Skeletal muscle tissue (tissue), 4 donors: ENCODE results near the gene PCDH17. TPM values are rescaled to one million over a fixed set of nuclear protein-coding genes. Genes with fewer than 3 reads are reported as not detected.

Experiments used
- H3K27ac ChIP-seq: one replicate; pipeline ENCODE4 v1.7.0; 2013; ENCODE audit warnings: mild to moderate bottlenecking, low read depth, low read length, inconsistent platforms
- H3K27me3 ChIP-seq, 3 donors: one replicate each; pipeline ENCODE4 v1.7.0; 2013; ENCODE audit warnings: low read length in 3 of 3; ENCODE audit not compliant: control insufficient read depth in 3 of 3, insufficient read depth in 3 of 3
- H3K36me3 ChIP-seq, 3 donors: one replicate each; pipeline ENCODE4 v1.7.0; 2013; ENCODE audit warnings: low read length in 3 of 3; ENCODE audit not compliant: control insufficient read depth in 3 of 3, insufficient read depth in 3 of 3
- H3K4me1 ChIP-seq, 3 donors: one replicate each; pipeline ENCODE4 v1.7.0; 2013; ENCODE audit warnings: low read length in 3 of 3, mild to moderate bottlenecking in 3 of 3; ENCODE audit not compliant: control insufficient read depth in 3 of 3, insufficient read depth in 3 of 3
- H3K4me3 ChIP-seq, 3 donors: one replicate each; pipeline ENCODE4 v1.7.0; 2013; ENCODE audit warnings: low read length in 3 of 3
- H3K9ac ChIP-seq, 3 donors: one replicate each; pipeline ENCODE4 v1.7.0; 2013; ENCODE audit warnings: low read length in 3 of 3, mild to moderate bottlenecking in 3 of 3, moderate library complexity in 2 of 3, low read depth in 1 of 3
- H3K9me3 ChIP-seq, 3 donors: one replicate each; pipeline ENCODE4 v1.7.0; 2013; ENCODE audit warnings: low read length in 3 of 3; ENCODE audit not compliant: control insufficient read depth in 3 of 3
- total RNA-seq: library from RNA; depleted of rRNA; stranded (reverse); fragments of >200 nt; gene quantifications from one replicate; pipeline ENCODE4 v1.2.3, GENCODE V29; 2014
- donor health status: Osteomylitis.

PCDH17 gene
- total RNA-seq, 1 donor from 2014 or later, result 5.2 TPM

DNA sequence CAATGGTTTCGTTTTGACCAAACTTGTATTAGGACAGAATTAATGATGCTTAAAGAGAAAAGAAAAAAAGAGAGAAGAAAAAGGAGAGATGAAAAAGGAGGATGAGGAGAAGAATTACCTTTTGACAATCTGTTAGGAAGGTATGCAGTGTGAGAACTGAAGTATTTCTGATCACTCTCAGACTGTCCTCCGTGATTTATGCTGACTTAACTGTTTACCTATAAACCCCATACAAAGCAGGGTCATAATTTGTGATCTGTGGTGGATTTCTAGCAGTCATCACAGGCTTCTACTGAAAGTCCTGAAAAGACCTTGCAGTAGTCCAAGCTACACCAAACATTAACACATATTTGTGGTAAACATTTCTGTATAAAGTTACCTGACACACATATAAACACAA, 93.9 kb downstream of the PCDH17 start:
- no peak overlapping the region for H3K9ac ChIP-seq
- no peak overlapping the region for H3K27ac ChIP-seq
- no peaks in the 10 kb centered on the region for H3K4me1 ChIP-seq
- H3K9me3 ChIP-seq, result no peaks in the 10 kb centered on the region
- no peaks in the 10 kb centered on the region for H3K27me3 ChIP-seq
- no peak overlapping the region for H3K4me3 ChIP-seq
- H3K36me3 ChIP-seq, result no peaks in the 10 kb centered on the region

DNA sequence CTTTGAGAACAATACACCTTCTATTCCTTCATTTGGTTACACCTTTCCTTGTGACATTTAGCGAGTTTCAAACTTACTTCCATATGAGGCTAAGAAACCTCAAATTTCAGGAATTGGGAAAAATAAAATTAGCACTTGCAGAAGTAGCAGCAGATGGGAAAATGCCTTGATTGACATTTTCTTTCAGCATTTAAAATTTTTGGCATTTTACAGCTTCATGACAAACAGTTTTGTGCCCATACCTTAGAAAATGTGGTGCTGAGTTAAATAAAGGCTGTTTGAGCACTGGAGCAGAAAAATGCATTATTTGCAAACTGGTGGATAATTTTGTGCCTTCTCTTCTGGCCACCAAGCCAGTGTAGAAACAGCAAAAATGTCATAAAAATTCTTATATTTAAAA, 95.4 kb downstream of the PCDH17 start:
- Histone ChIP-seq H3K4me3 (no peak overlapping the region), H3K27me3 (no peaks in the 10 kb centered on the region), H3K9me3 (no peaks in the 10 kb centered on the region), H3K36me3 (no peaks in the 10 kb centered on the region), H3K27ac (no peak overlapping the region), H3K9ac (no peak overlapping the region), H3K4me1 (no peaks in the 10 kb centered on the region)

DNA sequence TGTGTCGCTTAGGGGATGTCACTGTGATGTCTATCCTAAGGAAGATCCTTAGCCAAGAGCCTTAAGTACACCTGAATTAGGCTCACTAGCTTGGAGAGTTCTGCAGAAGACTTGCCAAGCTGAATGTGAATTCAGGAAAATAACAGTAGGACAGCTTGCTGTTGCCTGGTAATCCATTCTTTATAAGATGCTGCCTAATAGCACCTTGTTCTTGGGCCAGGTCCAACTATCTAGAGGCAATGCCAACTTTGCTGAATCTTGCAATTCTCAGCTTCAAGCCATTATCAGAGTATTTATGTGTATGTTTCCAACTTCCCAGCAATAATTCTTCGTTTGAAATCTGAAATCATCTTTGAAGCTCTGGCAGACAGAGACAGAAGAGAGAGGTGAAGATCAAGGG, 102.8 kb downstream of the PCDH17 start:
- H3K4me3 ChIP-seq, result no peak overlapping the region
- no peak overlapping the region for H3K9ac ChIP-seq
- H3K27me3 ChIP-seq, result no peaks in the 10 kb centered on the region
- no peaks in the 10 kb centered on the region for H3K9me3 ChIP-seq
- no peaks in the 10 kb centered on the region for H3K4me1 ChIP-seq
- no peaks in the 10 kb centered on the region for H3K36me3 ChIP-seq
- H3K27ac ChIP-seq, result no peak overlapping the region

DNA sequence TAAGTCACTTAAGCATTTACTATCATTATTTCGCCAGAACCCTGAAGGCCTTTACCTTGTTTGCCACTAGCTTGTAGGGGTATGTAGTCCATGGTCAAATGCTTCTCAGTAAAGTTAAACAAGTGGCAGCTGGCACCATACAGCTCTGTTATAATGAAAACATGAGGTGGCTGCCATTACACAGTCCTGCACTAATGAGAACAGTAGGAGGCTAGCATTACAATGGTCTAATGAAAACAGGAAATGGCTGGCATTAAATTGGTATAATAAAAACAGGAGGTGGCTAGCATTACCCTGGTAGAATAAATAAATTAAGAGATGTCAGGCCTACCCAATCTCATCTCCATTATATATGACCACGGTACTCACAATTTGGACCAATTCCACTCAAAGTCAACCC, 107.5 kb downstream of the PCDH17 start:
- Histone ChIP-seq H3K27me3 (no peaks in the 10 kb centered on the region), H3K9me3 (no peaks in the 10 kb centered on the region), H3K4me3 (no peak overlapping the region), H3K4me1 (no peaks in the 10 kb centered on the region), H3K27ac (no peak overlapping the region), H3K36me3 (no peaks in the 10 kb centered on the region), H3K9ac (no peak overlapping the region)

DNA sequence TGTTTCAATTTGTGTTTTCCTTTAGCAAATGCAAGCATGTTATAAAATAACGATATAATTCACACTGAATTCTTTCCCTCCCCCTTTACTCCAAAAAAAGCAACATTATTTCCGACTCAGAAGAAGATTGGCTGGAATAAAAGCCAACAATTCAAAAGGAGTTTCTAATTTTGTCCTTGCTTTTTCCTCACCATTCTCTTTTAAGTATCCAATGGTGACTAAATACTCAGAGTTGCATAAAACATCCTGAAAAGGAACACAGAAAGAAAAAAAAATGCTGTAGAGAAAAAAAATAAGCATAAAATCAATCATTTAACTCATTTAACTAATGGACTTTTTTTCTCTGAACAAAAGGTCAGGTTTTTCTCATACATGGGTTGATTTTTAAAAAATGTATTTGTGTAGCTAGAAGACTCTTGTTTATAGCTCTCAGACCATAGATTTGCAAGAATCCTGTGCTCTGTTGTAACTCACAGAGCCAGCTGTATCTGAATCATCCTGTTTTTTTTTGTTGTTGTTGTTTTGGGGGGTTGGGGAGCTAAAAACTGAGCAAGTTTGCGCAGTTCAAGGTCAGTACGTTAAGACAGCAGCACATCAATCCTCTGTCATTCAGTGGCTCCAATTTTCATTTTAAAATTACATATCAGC, 108.1 kb downstream of the PCDH17 start:
- H3K9ac ChIP-seq, result no peak overlapping the region
- no peak overlapping the region for H3K4me3 ChIP-seq
- H3K9me3 ChIP-seq, result no peaks in the 10 kb centered on the region
- no peaks in the 10 kb centered on the region for H3K4me1 ChIP-seq
- no peaks in the 10 kb centered on the region for H3K27me3 ChIP-seq
- H3K36me3 ChIP-seq, result no peaks in the 10 kb centered on the region
- no peak overlapping the region for H3K27ac ChIP-seq

DNA sequence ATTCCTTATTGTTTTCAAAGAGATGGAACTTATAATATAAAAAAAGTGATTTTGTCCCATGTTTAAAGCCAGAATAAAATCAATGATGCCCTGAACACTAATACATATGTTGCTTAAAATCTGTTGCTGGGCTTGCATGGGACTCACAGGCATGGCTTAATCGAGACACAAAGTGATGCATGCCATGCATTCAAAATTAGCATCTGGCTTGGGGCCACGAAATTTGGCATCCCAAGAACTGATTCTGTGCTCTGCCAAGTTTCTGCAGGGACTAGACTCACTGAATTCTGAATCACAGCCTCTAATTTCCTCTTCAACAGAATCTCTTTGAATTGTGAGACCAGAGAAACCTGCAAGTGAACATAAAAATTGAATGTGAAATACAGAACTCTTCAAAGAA, 109.2 kb downstream of the PCDH17 start:
- H3K27me3 ChIP-seq, result no peaks in the 10 kb centered on the region
- no peak overlapping the region for H3K9ac ChIP-seq
- H3K27ac ChIP-seq, result no peak overlapping the region

DNA sequence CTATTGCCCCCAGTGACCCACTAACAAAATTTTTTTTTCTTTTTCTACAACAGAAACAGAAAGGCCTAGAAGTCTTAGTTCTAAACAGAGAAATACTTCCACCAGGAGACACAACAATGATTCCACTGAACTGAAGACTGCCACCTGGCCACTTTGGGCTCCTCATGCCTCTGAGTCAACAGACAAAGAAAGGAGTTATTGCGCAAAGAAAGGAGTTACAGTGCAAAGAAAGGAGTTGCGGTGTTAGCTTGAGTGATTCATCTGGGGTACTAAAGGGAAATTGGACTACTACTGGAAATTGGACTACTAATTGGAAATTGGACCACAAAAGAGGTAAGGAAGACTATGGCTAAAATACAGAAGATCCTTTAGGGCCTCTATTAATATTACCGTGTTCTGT, 116.6 kb downstream of the PCDH17 start:
- no peaks in the 10 kb centered on the region for H3K36me3 ChIP-seq
- no peaks in the 10 kb centered on the region for H3K9me3 ChIP-seq
- no peak overlapping the region for H3K9ac ChIP-seq
- H3K27ac ChIP-seq, result no peak overlapping the region
- H3K4me3 ChIP-seq, result no peak overlapping the region
- H3K27me3 ChIP-seq, result no peaks in the 10 kb centered on the region
- no peaks in the 10 kb centered on the region for H3K4me1 ChIP-seq

More for the DNA sequence above, 109.2 kb downstream of the PCDH17 start:
- H3K36me3 ChIP-seq, result no peaks in the 10 kb centered on the region
- no peak overlapping the region for H3K4me3 ChIP-seq
- no peaks in the 10 kb centered on the region for H3K9me3 ChIP-seq
- H3K4me1 ChIP-seq, result no peaks in the 10 kb centered on the region

DNA sequence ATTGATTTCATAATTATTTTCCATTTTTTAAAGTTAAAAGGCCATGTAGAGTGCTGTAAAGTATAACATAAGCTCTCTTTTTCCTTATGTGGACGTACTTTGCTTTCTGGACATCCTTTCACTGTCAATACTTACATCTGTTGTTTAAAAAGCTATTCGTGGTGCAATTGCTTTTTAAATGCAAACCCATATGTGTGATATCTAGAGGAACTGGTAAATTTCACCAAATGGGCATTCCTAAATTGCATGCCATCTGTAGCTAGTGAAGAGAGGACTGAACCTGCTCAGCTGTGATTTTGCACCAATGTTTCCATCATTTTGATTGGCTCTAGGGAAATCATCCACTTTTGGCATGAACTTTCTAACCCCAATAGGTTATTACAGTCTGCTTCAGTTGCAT, 129.4 kb downstream of the PCDH17 start:
- no peak overlapping the region for H3K9ac ChIP-seq
- H3K4me3 ChIP-seq, result no peak overlapping the region
- H3K36me3 ChIP-seq, result no peaks in the 10 kb centered on the region
- no peaks in the 10 kb centered on the region for H3K9me3 ChIP-seq
- no peak overlapping the region for H3K27ac ChIP-seq
- H3K4me1 ChIP-seq, result no peaks in the 10 kb centered on the region
- H3K27me3 ChIP-seq, result no peaks in the 10 kb centered on the region

DNA sequence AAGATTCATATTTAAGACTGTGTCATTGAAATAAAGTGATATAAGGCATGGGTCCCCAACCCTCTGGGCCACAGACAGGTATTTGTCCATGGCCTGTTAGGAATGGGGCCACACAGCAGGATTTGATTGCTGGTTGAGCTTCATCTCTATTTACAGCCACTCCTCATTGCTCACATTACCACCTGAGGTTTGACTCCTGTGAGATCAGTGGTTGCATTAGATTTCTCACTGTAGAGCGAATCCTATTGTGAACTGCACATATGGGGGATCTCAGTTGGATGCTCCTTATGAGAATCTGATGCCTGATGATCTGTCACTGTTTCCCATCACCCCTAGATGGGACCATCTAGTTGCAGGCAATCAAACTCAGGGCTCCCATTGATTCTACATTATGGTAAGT, 132.1 kb downstream of the PCDH17 start:
- no peaks in the 10 kb centered on the region for H3K36me3 ChIP-seq
- no peak overlapping the region for H3K4me3 ChIP-seq

More for the DNA sequence above, 132.1 kb downstream of the PCDH17 start:
- Histone ChIP-seq H3K4me1 (no peaks in the 10 kb centered on the region), H3K27ac (no peak overlapping the region), H3K9ac (no peak overlapping the region), H3K27me3 (no peaks in the 10 kb centered on the region), H3K9me3 (no peaks in the 10 kb centered on the region)
